HG02571 (cell line): Measurements from ENCODE around the gene CHURC1.
"Not testable (repeated sequence)": the region's sequence is repeated elsewhere in the genome, so short reads cannot be mapped to it uniquely, and the experiment has no call there.

ENCODE experiments used
- ATAC-seq: cut with Tn5 transposase; IDR thresholded peaks from one replicate; pipeline ENCODE4 v1.9.1; 2021; ENCODE audit warnings: mild to moderate bottlenecking, moderate library complexity; ENCODE audit not compliant: unreplicated experiment

Gene CHURC1

GRCh38 chr14:64906022-64906421 lies 8.2 kb upstream of the CHURC1 start:
- no peak for ATAC-seq

- no peak for ATAC-seq
Observed at GRCh38 chr14:64910847-64911495, 3.3 kb upstream of the CHURC1 start.

DNA sequence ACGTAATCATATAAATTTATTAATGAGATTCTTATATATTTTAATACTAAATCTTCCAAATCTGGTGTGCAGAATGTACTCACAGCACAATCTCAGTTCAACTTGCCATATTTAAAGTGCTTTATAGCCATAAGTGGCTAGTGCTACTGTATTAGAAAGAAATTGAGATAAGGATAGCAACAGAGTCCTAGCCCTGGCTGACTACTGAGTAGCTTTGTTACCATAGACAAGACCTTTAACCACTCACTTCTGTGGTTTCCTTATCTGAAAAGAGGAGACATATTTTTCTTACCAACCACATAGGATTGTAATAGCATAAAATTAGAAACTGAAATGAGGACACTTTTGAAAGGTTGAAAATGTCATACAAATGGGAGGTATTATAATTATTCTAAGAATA lies 2.0 kb upstream of the CHURC1 start:
- ATAC-seq, result no peak

DNA sequence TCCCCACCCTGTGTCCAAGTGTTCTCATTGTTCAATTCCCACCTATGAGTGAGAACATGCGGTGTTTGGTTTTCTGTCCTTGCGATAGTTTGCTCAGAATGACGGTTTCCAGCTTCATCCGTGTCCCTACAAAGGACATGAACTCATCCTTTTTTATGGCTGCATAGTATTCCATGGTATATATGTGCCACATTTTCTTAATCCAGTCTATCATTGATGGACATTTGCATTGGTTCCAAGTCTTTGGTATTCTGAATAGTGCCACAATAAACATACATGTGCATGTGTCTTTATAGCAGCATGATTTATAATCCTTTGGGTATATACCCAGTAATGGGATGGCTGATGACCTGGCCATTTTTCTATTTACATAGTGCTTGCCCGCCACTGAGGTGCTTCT lies 778 bp upstream of the CHURC1 start:
- not testable (repeated sequence) for ATAC-seq

DNA sequence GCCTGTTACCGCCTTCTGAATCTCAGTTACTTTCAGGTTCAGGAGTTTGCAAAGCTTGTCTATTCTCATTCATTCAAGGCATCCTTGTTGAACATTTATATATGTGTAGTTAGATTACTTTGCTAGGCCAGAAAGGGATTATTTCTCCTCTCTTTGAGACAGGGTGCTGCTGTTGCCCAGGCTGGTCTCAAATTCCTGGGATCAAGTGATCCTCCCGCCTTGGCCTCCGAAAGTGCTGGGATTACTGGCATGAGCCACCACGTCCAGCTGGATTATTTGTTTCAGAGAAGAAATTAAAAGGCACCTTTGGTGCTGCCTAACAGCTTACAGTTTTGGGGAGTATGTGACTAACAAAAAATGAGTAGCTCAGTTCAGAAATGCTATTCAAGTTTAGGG lies 772 bp downstream of the CHURC1 start:
- no peak for ATAC-seq

DNA sequence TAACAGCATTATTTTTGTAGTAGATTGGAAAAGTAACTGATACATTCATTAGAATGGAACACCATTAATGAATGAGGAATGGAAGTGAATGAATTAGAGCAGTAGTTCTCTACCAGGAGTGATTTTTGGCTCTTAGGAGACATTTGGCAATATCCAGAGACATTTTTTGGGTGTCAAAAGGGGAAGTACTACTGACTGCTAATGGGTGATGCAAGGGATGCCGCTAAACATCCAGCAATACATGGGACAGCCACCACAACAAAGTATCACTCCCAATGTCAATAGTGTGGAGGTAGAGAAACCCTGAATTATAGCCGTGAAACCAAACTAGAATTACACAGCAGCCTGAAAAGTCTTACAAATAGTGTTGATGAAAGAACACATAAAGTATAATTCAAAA lies 1.5 kb downstream of the CHURC1 start:
- ATAC-seq, result no peak

- ATAC-seq, result no peak
Observed at GRCh38 chr14:64918216-64918615, 4.0 kb downstream of the CHURC1 start.

- ATAC-seq, result no peak
Observed at GRCh38 chr14:64919215-64919614, 5.0 kb downstream of the CHURC1 start.

- ATAC-seq, result no peak
Observed at GRCh38 chr14:64919618-64920017, 5.4 kb downstream of the CHURC1 start.

- ATAC-seq, result no peak
Observed at GRCh38 chr14:64920465-64920864, 6.2 kb downstream of the CHURC1 start.

DNA sequence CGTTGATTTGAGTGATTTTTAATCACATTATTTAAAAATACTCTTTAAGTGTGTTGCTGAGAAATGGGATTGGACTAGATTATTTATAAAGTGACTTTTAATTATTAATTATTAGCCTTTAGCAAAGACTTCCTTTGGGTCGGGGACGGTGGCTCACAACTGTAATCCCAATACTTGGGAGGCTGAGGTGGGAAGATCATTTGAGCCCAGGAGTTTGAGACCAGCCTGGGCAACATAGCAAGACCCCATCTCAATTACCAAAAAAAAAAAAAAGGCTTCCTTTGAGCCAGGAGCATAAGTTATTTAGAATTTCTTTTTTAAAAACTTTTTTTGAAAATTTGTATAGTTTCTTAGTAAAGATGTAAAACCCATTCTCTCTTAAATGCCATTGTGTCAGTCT lies 8.8 kb downstream of the CHURC1 start:
- ATAC-seq, result no peak

DNA sequence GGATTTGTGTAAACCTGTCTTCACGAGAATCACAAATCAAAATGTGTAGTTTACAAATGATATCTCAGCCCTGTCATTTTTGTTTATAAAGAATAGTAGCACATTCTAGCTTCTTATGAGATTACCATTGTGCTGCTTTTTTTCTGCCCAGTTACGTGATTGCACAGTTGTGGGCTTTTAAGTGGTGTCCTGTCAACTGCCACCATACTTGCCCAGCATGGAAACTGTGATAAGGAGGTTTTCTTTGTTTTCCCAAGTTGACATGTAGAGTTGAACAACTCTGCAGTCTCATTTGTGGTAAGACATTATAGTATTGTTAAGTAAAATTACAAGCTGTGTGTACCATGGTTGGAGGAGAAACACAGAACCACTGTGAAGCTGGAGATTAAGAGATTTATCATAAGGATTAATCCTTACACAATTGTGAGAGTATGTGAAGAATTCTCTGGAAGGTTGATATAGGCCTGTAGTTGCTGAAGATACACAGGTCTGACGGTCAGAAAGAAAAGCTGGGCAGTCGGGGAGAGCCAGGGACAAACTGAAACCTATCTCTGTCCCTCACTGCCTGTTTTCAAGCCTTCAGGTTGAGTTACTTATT lies 12.2 kb downstream of the CHURC1 start:
- ATAC-seq, result no peak

GRCh38 chr14:64927031-64927430 lies 12.8 kb downstream of the CHURC1 start:
- no peak for ATAC-seq

DNA sequence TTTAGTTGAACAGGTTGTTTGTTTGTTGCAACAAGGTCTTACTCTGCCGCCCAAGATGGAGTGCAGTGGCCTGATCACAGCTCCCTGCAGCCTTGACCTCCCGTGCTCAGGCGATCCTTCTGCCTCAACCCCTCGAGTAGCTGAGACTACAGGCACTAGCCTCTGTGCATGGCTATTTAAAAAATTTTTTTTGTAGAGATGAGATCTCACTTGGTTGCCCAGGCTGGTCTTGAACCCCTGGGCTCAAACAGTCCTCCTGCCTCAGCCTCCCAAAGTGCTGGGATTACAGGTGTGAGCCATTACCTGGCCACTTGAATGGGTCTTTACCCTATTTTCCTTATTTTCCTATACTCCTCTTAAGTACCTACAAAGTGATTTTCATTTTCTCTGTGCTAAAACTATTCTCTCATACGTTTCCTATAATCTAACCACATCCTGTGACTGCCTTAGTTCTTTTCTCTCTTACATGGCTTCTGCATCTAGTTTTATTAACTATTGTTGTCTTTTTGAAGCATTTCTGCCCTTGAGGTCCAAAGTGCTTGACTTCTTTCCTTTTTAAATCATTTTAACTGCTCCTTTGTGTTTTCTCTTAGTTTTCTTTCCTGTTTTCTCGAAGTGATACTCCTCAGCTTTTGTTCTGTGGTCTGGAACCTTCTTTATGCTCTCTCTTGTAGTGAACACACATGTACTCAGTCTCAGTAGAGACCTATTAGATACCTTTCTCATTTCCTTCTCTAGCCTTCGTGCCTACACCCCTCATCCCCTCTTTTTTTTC lies 14.2 kb downstream of the CHURC1 start:
- ATAC-seq, result peak; percentile 60

DNA sequence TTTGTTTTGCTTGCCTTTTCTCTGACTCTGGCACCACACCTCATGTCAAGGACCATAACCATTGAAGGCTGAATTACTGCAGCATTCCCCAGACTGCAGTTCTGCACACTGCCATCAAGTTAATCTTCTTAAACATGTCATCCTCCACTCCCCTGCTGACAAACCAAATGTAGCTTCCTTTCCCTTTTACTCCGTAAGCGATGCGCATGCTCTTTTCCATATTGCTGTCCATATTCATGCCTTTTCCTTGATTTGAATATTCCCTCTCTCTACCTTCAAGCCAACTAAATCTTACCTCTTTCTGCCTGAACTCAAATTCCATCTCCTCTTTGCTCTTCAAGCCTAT lies 14.7 kb downstream of the CHURC1 start:
- no peak for ATAC-seq

- ATAC-seq, result no peak
Observed at GRCh38 chr14:64930085-64930843, 16.0 kb downstream of the CHURC1 start.

DNA sequence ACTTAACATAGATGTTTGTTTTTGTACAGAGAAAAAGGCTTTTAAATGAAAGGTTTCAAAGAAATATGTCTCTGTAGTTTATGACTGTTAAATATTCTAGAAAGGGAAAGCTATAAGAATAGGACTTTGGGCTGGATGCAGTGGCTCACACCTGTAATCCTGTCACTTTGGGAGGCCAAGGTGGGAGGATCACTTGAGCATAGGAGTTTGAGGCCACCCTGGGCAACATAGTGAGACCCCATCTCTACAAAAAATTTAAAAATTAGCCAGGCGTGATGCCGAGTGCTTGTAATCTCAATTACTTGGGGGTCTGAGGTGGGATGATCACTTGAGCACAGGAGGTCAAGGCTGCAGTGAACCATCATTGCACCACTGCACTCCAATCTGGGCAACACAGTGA lies 16.9 kb downstream of the CHURC1 start:
- ATAC-seq, result no peak

DNA sequence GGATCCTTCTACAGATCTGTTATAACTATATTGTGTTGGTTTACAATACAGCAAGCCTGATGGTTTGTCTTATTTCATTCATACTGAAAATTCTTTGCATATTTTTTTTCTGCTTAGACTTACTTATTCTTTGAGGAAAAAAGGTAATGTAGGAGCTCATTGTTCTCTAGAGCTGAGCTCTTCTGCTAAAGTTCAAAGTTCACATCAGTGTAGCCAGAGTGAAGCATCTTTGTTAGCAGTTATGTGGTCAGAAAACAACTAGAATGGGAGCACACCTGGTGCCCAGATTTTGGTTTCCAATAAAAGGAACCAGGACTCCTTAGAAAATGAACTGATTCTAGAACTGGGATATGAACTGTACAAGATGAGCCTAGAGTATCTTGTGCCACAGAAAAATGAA lies 18.0 kb downstream of the CHURC1 start:
- no peak for ATAC-seq

GRCh38 chr14:64934338-64934929 lies 20.2 kb downstream of the CHURC1 start:
- no peak for ATAC-seq

GRCh38 chr14:64935508-64935907 lies 21.3 kb downstream of the CHURC1 start:
- ATAC-seq, result no peak

GRCh38 chr14:64937171-64937820 lies 23.0 kb downstream of the CHURC1 start:
- ATAC-seq, result no peak
